Upper lobe of left lung (tissue), 4 donors: ENCODE results near the gene EFHC2.

Experiments used
- CTCF ChIP-seq, 6 experiments: fragments of 450-650 bp in 4 of 6; fragments of 200-600 bp in 2 of 6; sonication (generic) in 2 of 6; IDR thresholded peaks; one replicate each; pipeline ENCODE4 v1.5.1; 2016 to 2019; ENCODE audit warnings: antibody characterized with exemption in 6 of 6
- EP300 ChIP-seq, 4 donors: sonication (generic); formaldehyde crosslinking; IDR thresholded peaks; one replicate each; pipeline ENCODE4 v1.5.1; 2017; ENCODE audit warnings: antibody characterized with exemption in 4 of 4, control low read depth in 2 of 4
- POLR2A ChIP-seq, 4 donors: fragments of 450-650 bp; IDR thresholded peaks; one replicate each; pipeline ENCODE4 v1.5.1; 2016 to 2017; ENCODE audit warnings: antibody characterized with exemption in 4 of 4, mild to moderate bottlenecking in 2 of 4
- POLR2AphosphoS5 ChIP-seq, 2 donors: sonication (generic); formaldehyde crosslinking; IDR thresholded peaks; one replicate each; pipeline ENCODE4 v1.5.1; 2017; ENCODE audit warnings: antibody characterized with exemption in 2 of 2

DNA sequence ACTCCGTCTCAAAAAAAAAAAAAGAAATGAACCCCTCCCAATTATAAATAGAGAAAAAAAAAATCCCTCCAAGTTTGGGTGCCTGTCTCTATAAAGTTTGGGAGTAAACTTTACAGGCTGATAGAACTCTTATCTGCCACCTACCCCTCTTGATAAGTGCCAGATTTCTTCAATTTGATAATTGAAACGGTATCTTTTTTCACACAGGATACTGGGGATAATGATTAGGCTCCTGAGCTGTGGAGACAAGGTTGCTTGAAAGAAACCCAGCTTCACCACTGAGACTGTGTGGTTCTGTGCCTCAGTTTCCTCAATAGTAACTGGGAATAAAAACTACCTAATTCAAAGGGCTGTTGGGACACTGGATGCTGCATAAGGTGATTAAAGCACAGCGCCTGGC lies 606 bp downstream of the EFHC2 start:
- TF ChIP-seq CTCF (IDR thresholded peaks at IDR 0.05), result no peak
- TF ChIP-seq POLR2A (IDR thresholded peaks at IDR 0.05), result no peak
- no peak for TF ChIP-seq EP300 (IDR thresholded peaks at IDR 0.05)
- no peak for TF ChIP-seq POLR2AphosphoS5 (IDR thresholded peaks at IDR 0.05)
